ENCODE results near the gene IRGC.
"Not testable (repeated sequence)": the region's sequence is repeated elsewhere in the genome, so short reads cannot be mapped to it uniquely, and the experiment has no call there.

IRGC gene

DNA sequence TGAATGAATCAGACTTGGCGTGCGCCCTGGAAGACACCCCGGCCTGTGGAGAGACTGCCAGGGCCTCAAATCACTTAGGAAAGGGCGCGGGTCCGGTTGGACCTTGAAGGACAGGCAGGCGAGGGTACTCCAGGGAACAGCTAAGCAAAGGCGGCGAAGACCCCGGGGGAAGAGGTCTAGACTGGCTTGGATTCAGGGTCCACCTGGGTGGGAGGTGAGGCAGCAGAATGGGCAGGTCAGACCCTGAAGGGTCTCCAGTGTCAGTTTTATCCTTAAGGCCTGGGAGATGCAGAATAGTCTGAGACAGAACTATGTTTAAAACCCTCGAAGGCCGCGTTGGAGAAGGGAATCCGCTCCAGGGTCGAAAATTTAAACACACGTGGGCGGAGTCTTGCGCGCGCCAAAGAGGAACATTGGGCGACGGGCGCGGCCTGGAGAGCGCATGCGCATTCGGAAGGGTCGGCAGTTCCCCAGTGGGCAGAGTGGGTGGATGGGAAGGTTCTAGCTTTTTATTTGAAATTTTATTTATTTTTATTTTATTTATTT, 39.5 kb downstream of the IRGC start:
- peak; percentile 94 for DNase-seq

DNA sequence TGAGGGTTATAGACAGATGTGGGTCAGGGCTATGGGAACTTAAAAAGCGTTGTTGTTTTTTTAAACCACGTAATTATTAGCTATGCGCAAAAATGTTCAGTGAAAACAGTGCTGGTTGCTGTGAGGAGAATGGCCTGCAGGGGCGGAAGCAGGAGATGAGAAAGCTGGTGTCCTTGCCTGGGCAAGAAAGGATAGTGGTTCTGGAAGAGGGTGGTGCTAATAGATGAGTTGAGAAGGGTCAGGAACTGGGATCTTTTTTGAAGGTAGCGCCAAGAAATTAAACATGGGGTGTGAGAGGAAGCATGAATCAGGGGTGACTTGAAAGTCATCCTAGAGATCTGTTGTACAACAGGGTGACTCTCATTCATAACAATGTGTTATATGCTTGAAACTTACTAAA, 43.6 kb downstream of the IRGC start:
- no peak for DNase-seq

DNA sequence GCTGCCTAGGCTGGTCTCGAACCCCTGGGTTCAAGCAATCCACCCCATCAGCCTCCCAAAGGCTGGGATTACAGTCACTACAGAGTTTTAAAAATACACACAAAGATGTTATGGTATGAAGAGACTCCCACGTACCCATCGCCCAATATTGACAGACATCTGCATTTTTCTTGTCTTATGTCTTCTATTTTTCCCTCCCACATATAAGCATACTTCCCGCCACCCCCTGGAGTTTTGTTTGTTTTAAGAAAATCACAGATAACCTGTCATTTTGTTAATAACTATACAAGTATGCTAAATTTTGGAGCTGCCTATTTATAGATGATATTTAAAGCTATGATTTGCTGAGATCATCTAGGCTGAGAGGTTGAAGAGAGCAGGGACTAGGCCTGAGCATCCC, 45.1 kb downstream of the IRGC start:
- DNase-seq: no peak

DNA sequence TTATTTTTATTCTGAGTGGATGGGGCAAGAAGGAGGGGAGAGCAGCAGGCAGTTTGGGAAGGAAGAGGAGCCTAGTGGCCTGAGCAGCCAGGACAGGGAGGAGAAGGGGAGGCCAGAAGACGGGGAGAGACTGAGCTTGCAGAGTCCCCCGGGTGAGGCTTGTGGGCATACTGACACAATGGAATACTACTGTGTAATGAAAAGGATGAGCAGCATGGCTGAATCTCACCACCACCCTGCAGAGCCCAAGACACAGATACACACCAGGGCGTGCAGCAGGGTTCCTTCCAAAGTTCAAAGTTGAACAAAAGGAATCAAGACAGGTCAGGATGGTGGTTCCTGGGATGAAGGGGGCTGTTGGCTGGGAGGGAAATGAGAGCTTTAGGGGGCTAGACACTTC, 46.9 kb downstream of the IRGC start:
- DNase-seq: no peak

DNA sequence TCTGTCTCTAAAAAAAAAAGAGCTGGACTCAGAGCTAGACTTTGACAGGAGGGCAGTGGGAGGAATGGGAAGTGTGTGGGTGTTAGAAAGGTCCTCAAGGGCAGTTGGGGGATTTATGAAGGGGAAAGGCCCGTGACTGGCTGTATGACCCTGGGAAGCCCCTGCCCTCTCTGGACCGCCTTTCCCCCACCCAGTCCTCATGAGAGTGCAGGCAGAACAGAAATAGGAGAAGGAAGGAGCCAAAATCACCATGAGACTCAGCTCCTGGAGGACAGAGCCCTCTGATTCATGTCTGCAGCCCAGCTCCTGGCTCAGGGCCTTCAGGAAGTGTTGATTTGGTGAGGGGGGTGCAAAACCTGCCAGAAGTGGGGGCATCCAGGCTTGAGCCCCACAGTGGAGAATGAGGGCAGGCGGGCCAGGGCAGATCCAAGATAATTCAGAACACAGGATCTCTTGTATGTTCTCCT, 47.6 kb downstream of the IRGC start:
- DNase-seq: no peak

DNA sequence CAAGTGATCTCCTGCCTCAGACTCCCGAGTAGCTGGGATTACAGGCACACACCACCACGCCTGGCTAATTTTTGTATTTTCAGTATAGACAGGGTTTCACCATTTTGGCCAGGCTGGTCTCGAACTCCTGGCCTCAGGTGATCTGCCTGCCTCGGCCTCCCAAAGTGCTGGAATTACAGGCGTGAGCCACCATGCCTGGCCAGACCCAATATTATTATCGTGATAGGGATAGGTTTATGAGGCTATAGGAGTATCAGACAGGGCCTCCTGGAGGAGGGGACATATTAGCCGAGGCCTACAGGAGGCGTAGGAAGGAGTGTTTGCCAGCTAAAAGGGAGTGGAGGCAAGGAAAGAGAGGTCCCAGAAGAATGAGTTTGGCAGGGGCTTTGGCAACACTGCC, 48.8 kb downstream of the IRGC start:
- DNase-seq: not testable (repeated sequence)

DNA sequence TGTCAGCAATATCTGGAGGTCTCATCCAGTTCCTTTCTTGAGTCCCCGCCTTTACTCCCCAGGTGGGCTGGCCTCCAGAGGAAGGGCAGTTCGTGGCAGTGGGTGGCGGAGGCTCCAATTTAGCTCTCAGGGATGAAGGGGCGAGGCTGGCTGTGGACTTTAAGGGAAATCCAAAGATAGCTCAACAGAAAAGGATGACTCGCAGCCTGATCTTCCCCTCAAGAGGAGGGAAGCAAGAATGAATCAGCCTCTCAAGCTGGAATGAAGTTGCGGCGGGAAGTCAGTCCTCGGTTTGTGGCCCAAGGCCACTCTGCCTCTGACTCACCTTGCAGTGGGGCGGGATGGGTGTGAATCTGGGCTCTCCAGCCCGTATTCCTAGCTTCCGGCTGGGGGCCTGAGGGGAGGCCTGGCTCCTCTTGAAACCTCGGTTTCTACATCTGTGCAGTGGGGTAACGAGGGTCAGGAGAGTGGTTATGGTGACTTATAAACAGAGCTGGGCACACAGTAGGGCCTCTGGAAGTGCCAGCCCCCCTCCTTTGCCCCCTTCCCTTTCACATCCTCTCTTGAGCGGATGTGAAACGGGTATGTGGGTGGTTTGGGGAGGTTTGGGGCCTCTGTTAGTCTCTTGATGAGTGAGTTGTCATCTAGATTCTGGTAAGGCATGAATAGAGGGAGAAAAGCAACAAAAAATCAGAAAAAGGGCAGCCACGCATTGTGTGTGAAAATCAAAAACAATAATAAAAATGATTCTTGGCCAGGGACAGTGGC, 49.4 kb downstream of the IRGC start:
- no peak for DNase-seq

DNA sequence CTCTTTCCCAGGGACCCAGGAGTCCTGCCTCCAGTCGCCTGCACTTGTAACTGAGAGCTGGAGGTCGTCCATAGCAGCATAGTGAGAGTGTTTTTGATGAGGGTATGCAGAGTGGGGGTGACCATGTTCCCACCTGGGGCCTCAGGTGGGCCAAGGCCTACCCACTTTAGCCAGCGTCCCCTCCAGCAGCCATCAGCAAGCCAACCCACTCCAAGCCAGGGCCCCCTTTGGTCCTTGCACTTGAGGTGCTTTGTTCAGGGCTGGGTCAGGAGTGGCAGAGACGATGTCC, 50.8 kb downstream of the IRGC start:
- no peak for DNase-seq

DNA sequence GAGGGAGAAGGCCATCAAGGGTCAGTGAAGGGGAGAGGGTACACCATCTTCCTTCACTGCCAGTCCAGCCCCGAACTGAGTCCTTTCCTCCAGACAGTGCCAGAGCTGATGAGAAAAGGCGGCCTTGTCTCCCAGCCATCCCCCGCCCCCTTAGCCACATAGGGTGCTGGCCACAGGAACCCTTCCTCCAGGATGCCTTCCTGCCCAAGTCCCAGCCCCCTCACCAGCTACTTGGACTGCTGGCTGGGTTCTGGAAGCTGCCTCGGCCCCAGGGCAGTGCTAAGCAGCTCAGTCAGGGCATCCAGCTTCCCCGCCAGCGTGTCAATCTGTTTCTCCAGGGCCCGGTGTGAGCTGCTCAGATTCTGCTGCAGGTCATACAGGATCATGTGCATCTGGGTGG, 51.4 kb downstream of the IRGC start:
- no peak for DNase-seq

DNA sequence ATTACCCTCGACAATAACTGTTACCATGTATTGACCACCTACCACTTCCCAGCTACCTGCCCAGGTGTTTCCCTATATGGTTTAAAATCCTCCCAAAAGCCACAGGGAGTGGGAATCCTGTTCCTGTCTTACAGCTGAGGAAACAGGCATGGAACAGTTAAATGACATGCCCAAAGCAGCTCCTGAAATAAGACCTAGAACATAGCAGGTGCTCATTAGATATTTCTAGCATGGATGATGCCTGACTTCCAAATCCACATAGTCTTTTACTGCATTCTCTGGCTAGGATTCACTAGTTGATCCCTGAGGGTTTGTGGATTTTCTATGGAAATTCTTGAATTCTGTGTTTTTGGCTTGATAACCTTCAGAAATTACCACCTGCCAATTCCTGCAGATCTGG, 51.9 kb downstream of the IRGC start:
- DNase-seq: no peak

DNA sequence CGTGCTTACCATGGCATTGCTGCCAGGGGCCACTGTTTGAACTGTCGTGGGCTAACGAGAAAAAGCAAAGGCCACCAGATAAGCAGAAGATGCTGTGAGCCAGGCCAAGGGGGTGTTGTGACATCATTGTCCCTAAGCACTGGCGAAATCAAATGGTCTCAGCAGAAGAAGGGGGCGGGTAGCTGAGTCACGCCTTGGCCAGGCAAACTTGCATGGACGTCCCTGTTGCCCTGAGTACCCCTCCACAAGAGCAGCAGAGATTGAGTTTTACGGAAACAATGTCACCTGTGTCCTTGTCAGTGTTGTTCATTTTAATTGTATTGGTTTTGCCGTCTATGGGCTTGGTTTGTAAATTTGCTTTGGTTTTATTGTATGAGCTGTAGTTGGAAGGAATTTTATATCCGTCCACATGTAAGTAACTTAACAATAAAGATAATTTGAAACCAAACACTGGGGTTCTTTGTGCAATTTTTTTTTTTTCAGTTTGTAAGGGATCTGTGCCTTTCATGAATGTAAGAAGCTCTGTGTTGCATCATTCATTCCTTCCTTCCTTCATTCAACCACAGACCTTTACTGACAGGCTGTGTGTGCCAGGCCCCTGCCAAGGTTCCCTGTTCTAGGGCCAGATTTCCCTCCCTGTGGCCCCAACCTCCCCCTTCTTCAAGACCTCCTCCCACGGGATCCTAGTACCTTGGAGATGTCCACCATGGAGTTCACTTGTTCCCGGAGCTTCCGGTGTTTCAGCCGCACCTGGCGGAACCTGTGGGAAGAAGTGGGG, 52.6 kb downstream of the IRGC start:
- peak; percentile 69 for DNase-seq

DNA sequence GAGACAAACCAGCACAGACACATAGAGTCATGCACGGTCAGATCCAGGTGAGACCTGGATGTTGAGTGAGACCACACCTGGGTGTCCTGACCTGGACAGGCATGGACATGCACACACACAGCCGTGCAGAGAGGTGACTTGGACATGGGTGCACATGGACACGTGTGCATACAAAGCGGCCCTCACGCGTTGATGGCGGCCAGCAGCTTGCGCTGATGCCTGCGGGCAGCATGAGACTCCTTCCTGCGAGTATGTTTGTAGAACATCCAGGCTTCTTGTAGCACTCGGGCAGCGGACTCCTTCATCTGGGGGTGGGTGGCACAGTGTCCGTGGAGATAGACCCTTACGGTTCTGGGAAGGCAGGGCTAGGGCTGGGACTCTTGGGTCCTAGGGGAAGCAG, 53.4 kb downstream of the IRGC start:
- DNase-seq: no peak
